HG02870 (cell line): Measurements from ENCODE around the gene MYLK2.
A peak's percentile ranks its signal among the peaks of the same experiment; 100 is the strongest.
"Not testable (repeated sequence)": the region's sequence is repeated elsewhere in the genome, so short reads cannot be mapped to it uniquely, and the experiment has no call there.

Source experiments
- ATAC-seq: cut with Tn5 transposase; IDR thresholded peaks from one replicate; pipeline ENCODE4 v1.9.1; 2021; ENCODE audit warnings: mild to moderate bottlenecking, moderate library complexity; ENCODE audit not compliant: unreplicated experiment

The MYLK2 gene

GRCh38 chr20:31815408-31816188 is 3.6 kb upstream of the MYLK2 start:
- no peak for ATAC-seq

DNA sequence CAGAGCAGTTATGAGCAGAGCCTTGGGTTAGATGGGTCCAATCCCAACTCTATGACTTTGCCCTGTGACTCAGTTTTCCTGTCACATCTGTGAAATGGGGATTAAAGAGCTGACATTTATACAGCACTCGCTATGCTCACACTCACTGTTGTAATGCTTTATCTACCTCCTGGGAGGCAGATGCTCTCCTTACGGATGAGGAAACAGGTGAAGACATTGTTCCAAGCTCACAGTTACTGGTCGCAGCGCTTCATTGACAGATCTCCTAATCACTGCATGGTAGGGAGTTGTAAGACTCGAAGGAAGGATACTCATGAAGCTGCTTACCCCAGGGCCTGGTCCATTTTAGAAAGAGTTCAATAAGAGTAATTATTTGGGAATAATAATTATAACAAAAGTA is 2.9 kb upstream of the MYLK2 start:
- ATAC-seq = no peak

DNA sequence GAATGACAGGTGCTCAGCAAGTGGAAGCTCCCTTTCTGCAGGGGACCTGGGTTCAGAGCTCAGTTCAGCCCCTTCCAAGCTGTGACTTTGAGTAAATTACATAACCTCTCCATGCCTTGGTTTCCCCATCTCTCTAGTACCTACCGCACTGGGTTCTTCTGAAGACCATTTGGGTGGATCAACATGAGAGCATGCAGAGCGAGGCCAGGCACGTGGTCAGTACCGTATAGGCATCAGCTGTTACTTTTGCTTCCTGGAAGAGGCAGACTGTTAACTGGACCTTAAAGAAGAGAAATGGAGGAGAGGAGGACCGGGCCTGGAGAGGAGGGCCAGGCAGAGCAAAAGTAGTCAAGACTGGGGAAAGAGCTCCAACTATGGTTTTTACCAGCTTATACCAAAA is 1.7 kb upstream of the MYLK2 start:
- no peak for ATAC-seq

DNA sequence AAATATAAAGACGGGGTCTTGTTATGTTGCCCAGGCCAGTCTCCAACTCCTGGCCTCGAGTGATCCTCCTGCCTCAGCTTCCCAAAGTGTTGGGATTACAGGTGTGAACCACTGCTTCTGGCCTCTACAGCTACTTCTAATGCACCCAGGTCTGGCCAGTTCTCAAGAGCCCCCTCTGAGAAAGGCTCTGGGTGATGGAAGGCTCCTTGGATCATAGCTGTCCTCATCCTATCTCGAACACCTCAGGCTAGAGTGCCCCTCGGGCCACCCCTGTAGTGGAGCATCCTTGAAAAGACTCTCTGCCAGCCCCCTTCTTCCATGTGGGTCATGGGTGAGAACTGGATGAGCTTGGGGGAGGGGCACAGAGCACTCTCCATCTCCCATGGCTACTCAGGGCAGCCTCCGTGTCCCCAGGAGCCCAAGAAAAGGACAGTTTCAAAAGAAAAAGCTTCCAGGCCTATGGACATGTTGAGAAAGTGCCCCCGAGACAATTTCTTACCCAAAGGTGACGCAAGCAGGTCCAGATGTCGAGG is 714 bp upstream of the MYLK2 start:
- ATAC-seq = no peak

- no peak for ATAC-seq
Measured at GRCh38 chr20:31820228-31820627, 1.1 kb downstream of the MYLK2 start.

DNA sequence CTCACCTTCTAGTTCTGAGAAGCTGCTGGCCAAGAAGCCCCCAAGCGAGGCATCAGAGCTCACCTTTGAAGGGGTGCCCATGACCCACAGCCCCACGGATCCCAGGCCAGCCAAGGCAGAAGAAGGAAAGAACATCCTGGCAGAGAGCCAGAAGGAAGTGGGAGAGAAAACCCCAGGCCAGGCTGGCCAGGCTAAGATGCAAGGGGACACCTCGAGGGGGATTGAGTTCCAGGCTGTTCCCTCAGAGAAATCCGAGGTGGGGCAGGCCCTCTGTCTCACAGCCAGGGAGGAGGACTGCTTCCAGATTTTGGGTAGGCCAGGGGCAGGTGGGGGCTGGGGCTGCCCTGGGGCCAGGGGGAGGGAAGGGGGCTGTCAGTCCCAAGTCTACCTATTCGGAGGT is 2.3 kb downstream of the MYLK2 start:
- no peak for ATAC-seq

DNA sequence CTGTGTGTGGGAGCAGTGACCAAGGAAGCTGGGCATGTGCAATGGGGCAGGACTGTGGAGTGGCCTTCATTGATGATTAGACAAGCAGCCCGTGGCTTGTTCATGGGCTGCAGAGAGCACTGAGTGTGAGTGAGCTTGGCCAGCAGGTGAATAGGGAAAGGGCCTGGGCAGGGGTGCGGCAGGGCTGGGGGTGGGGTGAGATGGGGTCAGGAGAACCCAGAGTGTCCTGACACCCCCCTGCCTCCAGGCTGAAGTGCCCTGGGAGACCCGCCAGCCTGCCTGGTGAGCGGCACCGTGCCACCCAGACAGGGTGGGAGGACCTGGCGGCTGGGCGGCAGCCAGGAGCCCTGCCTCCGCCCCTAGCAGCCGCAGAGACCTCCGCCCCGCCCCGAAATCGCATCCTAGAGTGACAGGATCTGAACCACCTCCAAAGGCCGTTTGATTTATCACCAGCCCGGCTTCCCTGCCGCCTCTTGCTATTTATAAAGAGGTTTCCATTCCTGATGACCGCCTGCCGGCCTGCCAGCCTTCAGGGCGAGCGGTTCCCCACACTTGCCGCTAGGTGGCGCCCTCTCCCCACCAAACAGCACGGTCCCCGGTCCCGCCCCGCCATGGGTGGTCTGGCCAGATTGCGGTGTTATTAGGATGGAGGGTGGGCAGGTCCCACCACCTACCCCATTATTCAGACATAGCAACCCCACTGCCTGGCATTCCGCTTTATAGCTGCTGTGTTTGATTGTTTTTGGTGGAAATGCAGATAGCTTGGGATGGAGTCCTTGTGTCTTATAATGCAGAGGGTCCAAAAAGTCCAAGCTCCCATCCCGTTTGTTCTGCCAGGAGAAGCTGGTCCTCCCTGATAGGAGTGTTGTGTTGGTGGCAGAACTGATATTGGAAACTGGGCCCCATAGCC is 3.5 kb downstream of the MYLK2 start:
- ATAC-seq = peak; percentile 67

DNA sequence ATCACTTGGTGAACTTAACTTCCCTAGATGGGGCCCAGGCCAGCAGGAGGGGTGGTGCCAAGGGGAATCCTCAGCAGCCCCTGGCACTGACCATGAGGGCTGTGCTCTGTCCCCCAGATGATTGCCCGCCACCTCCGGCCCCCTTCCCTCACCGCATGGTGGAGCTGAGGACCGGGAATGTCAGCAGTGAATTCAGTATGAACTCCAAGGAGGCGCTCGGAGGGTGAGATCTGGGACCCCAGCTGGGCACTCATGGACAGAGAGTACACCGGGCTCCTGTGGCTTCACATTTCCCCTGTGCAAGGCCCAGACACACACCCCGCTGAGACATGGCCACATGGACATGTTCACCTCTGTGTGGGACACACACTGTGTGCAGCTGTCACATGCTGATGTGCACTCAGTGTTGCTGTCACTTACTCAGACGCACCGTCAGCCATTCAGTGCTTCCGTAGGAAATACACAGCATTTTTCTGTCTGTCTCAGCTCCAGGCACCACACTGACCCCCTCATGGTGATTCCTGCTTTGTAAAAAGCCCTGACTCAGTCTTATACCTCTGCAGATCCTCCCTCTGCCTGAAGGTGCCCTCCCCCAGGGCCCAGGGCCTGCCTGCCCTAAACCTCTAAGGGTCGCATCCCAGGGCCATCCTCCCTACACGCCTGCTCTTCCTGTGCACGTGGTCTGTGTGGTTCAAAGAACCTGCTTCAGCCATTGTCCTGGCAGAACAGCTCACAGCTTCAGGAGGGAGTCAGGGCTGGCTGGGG is 4.4 kb downstream of the MYLK2 start:
- ATAC-seq = no peak

GRCh38 chr20:31824125-31824485 is 4.9 kb downstream of the MYLK2 start:
- no peak for ATAC-seq

DNA sequence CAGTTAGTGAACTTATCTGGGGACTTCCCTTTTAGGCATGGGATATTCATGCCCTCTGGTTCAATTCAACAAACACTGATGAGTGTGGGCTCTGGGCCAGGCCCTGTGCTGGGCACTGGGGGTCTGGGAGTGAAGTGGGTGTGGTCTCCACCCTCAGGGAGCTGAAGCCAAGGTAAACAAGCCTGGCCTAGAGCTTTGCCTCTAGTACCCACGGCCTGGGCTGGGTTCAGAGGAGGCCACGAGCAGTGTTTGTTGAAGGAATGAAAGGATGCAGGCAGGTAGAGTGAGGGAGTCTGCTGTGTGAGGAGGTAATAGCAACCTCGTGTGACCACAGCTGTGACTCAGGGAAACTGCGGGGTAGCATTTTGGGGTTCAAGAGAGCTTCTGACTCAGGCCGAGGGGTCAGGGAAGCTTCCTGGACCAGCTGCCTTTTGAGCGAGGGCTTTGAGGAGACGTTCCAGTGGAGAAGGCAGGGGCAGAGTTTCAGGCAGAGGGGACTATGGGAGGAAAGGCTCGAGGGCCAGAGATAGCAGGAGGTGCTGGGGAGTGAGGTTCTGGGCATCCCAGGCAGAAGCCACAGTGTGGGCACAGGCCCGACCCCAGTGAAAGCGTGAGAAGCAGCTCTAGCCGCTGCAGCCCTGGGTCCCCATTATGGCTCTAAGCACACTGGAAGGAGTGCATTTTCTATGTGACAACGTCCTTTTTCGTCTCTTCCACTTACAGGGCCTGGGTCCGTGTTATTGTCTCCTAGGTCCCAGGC is 5.6 kb downstream of the MYLK2 start:
- ATAC-seq = no peak

DNA sequence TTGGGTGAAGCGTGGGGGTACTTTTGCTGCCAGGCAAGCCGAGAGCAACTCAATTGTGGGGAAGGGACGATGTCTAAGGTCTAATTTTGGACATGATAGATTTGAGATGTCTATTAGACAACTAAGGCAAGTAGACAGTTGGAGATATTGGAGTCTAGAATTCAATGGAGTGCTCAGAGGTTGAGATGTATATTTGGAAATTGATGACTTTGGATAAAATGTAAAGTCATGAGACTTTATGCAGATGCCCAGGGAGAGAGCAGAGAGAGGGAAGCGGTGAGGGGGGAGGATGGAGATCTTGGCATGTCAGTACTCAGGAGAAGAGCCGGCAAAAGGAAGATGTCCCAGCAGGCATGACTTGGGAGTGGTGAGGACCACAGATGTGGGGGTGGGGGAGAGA is 6.9 kb downstream of the MYLK2 start:
- ATAC-seq = no peak

- ATAC-seq = no peak
Measured at GRCh38 chr20:31827059-31827458, 7.9 kb downstream of the MYLK2 start.

GRCh38 chr20:31828016-31828415 is 8.9 kb downstream of the MYLK2 start:
- ATAC-seq = not testable (repeated sequence)

DNA sequence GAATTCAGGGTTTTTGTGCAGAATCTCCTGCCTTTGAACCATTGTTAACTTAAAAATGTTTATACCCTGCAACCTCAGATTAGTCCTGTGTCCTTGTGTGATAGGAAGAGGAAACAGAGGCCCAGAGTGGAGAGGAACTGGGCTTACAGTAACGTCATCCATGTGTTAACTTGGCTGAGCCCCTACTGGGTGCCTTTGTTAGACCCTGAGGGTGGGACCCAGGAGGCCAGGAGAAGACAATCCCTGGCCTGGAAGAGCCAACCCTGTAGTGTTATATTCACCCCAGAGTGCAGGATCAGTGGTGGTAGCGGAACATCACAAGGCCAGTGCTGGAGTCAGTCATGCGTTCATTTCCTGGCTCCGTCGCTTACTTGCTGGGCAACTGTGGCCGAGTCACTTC is 10.6 kb downstream of the MYLK2 start:
- no peak for ATAC-seq

GRCh38 chr20:31830406-31830981 is 11.3 kb downstream of the MYLK2 start:
- ATAC-seq = no peak

DNA sequence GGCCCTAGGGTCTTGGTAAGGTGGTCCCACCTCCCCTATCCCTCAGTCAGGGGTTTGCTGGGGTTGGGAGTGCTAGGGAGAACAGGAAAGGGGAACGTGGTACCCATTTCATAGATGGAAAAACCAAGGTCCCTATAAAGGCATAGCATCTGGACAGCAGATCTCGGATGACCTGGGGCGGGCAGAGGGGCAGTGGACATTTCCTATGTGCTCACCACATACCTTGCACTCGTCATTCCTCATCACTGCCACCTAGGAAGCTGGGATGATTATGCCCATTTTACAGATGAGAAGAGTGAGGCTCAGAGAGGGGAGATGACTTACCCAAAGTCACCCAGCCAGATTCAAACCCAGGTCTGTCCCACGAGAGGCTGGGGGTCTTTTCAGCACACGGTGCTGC is 12.1 kb downstream of the MYLK2 start:
- ATAC-seq = no peak

- no peak for ATAC-seq
Measured at GRCh38 chr20:31831771-31832306, 12.7 kb downstream of the MYLK2 start.

DNA sequence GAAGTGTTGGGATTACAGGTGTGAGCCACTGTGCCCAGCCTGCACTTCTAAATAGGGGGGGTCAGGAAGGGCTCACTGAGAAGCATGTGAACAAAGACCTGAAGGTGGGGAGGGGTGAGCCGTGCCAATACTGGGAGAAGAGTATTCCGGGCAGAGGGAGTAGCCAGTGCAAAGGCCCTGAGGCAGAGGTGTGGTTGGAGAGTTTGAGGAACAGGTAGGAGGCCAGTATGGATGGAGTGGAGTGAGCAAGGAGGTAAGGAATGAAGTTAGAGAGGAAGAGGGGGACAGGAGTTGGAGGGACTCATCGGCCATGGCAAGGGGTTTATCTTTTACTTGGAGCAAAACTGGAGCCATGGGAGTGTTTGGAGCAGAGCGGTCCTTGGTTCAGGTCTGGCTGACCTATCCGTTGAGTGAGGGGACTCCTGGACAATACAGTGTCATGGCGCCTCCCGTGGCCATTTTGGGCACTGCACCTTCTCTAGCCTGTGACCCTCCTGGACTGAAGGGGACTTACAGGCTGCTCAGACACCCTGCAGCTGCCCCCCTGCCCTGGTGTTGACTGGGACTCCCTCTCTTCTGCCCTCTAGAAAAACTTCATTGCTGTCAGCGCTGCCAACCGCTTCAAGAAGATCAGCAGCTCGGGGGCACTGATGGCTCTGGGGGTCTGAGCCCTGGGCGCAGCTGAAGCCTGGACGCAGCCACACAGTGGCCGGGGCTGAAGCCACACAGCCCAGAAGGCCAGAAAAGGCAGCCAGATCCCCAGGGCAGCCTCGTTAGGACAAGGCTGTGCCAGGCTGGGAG is 14.2 kb downstream of the MYLK2 start:
- no peak for ATAC-seq

DNA sequence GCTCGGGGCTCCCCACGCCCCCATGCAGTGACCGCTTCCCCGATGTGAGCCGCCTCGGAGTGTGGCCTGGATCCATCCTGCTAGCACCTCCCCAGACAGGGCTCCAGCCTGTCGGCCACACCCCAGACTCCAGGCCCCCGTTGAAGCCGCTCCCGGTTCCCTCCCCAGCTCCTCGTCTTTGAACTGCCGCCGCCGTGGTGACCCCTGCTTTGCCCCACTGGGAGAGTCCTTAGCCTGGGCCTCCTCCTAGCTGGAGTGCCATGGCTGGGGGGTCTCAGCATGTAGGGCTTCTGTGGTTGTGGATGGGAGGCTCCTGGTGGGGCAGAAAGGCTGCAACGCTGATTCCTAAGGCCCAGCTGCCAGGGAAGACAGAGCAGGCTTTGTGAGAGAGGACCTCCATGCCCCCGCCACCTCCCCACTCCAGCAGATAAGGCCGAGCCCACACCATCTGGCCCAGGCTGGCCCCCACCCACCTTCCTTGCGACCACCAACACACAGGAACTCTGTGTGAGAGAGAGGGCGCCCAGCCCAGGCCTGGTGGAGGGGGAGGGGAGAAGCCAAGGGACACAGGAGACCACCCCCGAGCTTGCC is 14.9 kb downstream of the MYLK2 start:
- no peak for ATAC-seq
